ENCODE measurements around the gene FBXW5. TPM values are rescaled to one million over a fixed set of nuclear protein-coding genes. Genes with fewer than 3 reads are reported as not detected.

FBXW5 gene
- total RNA-seq, 1 experiment from 2014 or later, result 88.3 TPM

Other genes with a start within 250 kb of the FBXW5 start
- gene DIPK1B, start 232.2 kb downstream of the FBXW5 start, total RNA-seq (2014; rRNA removed; shearing (Covaris generic); ENCODE audit: low replicate concordance), result 11.5 and 13.3 TPM in 2 replicates
- not detected in 2 replicates for gene LCN10, start 201.8 kb downstream of the FBXW5 start, total RNA-seq (2014; rRNA removed; shearing (Covaris generic); ENCODE audit: low replicate concordance)
- not detected in 2 replicates for gene LCN6, start 196.2 kb downstream of the FBXW5 start, total RNA-seq (2014; rRNA removed; shearing (Covaris generic); ENCODE audit: low replicate concordance)
- not detected in 2 replicates for gene LCN8, start 186.5 kb downstream of the FBXW5 start, total RNA-seq (2014; rRNA removed; shearing (Covaris generic); ENCODE audit: low replicate concordance)
- not detected in 2 replicates for gene LCN15, start 180.2 kb downstream of the FBXW5 start, total RNA-seq (2014; rRNA removed; shearing (Covaris generic); ENCODE audit: low replicate concordance)
- 53.9 and 57.5 TPM in 2 replicates for gene TMEM141, start 153.4 kb downstream of the FBXW5 start, total RNA-seq (2014; rRNA removed; shearing (Covaris generic); ENCODE audit: low replicate concordance)
- not detected in 2 replicates for gene CCDC183, start 148.4 kb downstream of the FBXW5 start, total RNA-seq (2014; rRNA removed; shearing (Covaris generic); ENCODE audit: low replicate concordance)
- 67.4 and 101 TPM in 2 replicates for gene RABL6, start 136.8 kb downstream of the FBXW5 start, total RNA-seq (2014; rRNA removed; shearing (Covaris generic); ENCODE audit: low replicate concordance)
- 0.82 TPM in 1 of 2 replicates, not detected in the other for gene AJM1, start 102.3 kb downstream of the FBXW5 start, total RNA-seq (2014; rRNA removed; shearing (Covaris generic); ENCODE audit: low replicate concordance)
- 47.1 and 74.1 TPM in 2 replicates for gene PHPT1, start 95.3 kb downstream of the FBXW5 start, total RNA-seq (2014; rRNA removed; shearing (Covaris generic); ENCODE audit: low replicate concordance)
- gene MAMDC4, start 92.4 kb downstream of the FBXW5 start, total RNA-seq (2014; rRNA removed; shearing (Covaris generic); ENCODE audit: low replicate concordance), result 0.44 and 0.63 TPM in 2 replicates
- gene EDF1, start 78.4 kb downstream of the FBXW5 start, total RNA-seq (2014; rRNA removed; shearing (Covaris generic); ENCODE audit: low replicate concordance), result 402 and 494 TPM in 2 replicates
- 27.6 and 46.5 TPM in 2 replicates for gene TRAF2, start 58.2 kb downstream of the FBXW5 start, total RNA-seq (2014; rRNA removed; shearing (Covaris generic); ENCODE audit: low replicate concordance)
- gene C8G, start 505 bp upstream of the FBXW5 start, total RNA-seq (2014; rRNA removed; shearing (Covaris generic); ENCODE audit: low replicate concordance), result not detected in 2 replicates
- not detected in 2 replicates for gene LCN12, start 7.5 kb upstream of the FBXW5 start, total RNA-seq (2014; rRNA removed; shearing (Covaris generic); ENCODE audit: low replicate concordance)
- gene PTGDS, start 32.8 kb upstream of the FBXW5 start, total RNA-seq (2014; rRNA removed; shearing (Covaris generic); ENCODE audit: low replicate concordance), result not detected in 2 replicates
- gene LCNL1, start 38.3 kb upstream of the FBXW5 start, total RNA-seq (2014; rRNA removed; shearing (Covaris generic); ENCODE audit: low replicate concordance), result not detected in 2 replicates
- gene PAXX, start 47.7 kb upstream of the FBXW5 start, total RNA-seq (2014; rRNA removed; shearing (Covaris generic); ENCODE audit: low replicate concordance), result 27.5 and 63.0 TPM in 2 replicates
- not detected in 2 replicates for gene CLIC3, start 51.8 kb upstream of the FBXW5 start, total RNA-seq (2014; rRNA removed; shearing (Covaris generic); ENCODE audit: low replicate concordance)
- 10.9 and 11.7 TPM in 2 replicates for gene ABCA2, start 83.5 kb upstream of the FBXW5 start, total RNA-seq (2014; rRNA removed; shearing (Covaris generic); ENCODE audit: low replicate concordance)
- not detected in 2 replicates for gene FUT7, start 87.3 kb upstream of the FBXW5 start, total RNA-seq (2014; rRNA removed; shearing (Covaris generic); ENCODE audit: low replicate concordance)
- 86.9 and 253 TPM in 2 replicates for gene NPDC1, start 101.4 kb upstream of the FBXW5 start, total RNA-seq (2014; rRNA removed; shearing (Covaris generic); ENCODE audit: low replicate concordance)
- not detected in 2 replicates for gene ENTPD2, start 109.3 kb upstream of the FBXW5 start, total RNA-seq (2014; rRNA removed; shearing (Covaris generic); ENCODE audit: low replicate concordance)
- 20.8 and 32.5 TPM in 2 replicates for gene SAPCD2, start 125.8 kb upstream of the FBXW5 start, total RNA-seq (2014; rRNA removed; shearing (Covaris generic); ENCODE audit: low replicate concordance)
- gene UAP1L1, start 132.8 kb upstream of the FBXW5 start, total RNA-seq (2014; rRNA removed; shearing (Covaris generic); ENCODE audit: low replicate concordance), result 8.2 and 12.2 TPM in 2 replicates
- gene MAN1B1, start 142.2 kb upstream of the FBXW5 start, total RNA-seq (2014; rRNA removed; shearing (Covaris generic); ENCODE audit: low replicate concordance), result 77.1 and 83.1 TPM in 2 replicates
- 53.6 and 57.8 TPM in 2 replicates for gene DPP7, start 170.0 kb upstream of the FBXW5 start, total RNA-seq (2014; rRNA removed; shearing (Covaris generic); ENCODE audit: low replicate concordance)
- not detected in 2 replicates for gene GRIN1, start 194.4 kb upstream of the FBXW5 start, total RNA-seq (2014; rRNA removed; shearing (Covaris generic); ENCODE audit: low replicate concordance)
- not detected in 2 replicates for gene LRRC26, start 225.3 kb upstream of the FBXW5 start, total RNA-seq (2014; rRNA removed; shearing (Covaris generic); ENCODE audit: low replicate concordance)
- not detected in 2 replicates for gene TMEM210, start 227.3 kb upstream of the FBXW5 start, total RNA-seq (2014; rRNA removed; shearing (Covaris generic); ENCODE audit: low replicate concordance)
- 31.1 and 34.6 TPM in 2 replicates for gene ANAPC2, start 243.8 kb upstream of the FBXW5 start, total RNA-seq (2014; rRNA removed; shearing (Covaris generic); ENCODE audit: low replicate concordance)
- gene SSNA1, start 243.9 kb upstream of the FBXW5 start, total RNA-seq (2014; rRNA removed; shearing (Covaris generic); ENCODE audit: low replicate concordance), result 161 and 267 TPM in 2 replicates

All from MG63 (cell line).